ENCODE measurements around the gene VSX2.

The VSX2 gene

GRCh38 chr14:74296037-74296467 is 56.8 kb downstream of the VSX2 start:
- H3K4me1 ChIP-seq (ENCODE audit: control insufficient read depth in 2 of 2, insufficient read depth in 2 of 2, low read length in 2 of 2), result no peaks in the 10 kb centered on the region
- no peak overlapping the region for H3K9ac ChIP-seq (ENCODE audit: low read depth in 1 of 2, low read length in 2 of 2)
- no peak overlapping the region for H3K4me3 ChIP-seq (ENCODE audit: low read length in 2 of 2)
- no peaks in the 10 kb centered on the region for H3K27me3 ChIP-seq (ENCODE audit: control insufficient read depth in 2 of 2, insufficient read depth in 2 of 2, low read length in 2 of 2)
- peaks cover 50 to 61% of the 10 kb centered on the region in 2 donors for H3K36me3 ChIP-seq (ENCODE audit: control insufficient read depth in 2 of 2, insufficient read depth in 2 of 2, low read length in 2 of 2)
- no peak overlapping the region for H3K27ac ChIP-seq (ENCODE audit: low read depth in 2 of 2, low read length in 2 of 2)
- no peaks in the 10 kb centered on the region for H3K9me3 ChIP-seq (ENCODE audit: control insufficient read depth in 2 of 2, low read length in 2 of 2)

GRCh38 chr14:74297986-74298385 is 58.7 kb downstream of the VSX2 start:
- Histone ChIP-seq H3K9me3 (ENCODE audit: control insufficient read depth in 2 of 2, low read length in 2 of 2) (no peaks in the 10 kb centered on the region), H3K27ac (ENCODE audit: low read depth in 2 of 2, low read length in 2 of 2) (no peak overlapping the region), H3K9ac (ENCODE audit: low read depth in 1 of 2, low read length in 2 of 2) (no peak overlapping the region), H3K4me3 (ENCODE audit: low read length in 2 of 2) (no peak overlapping the region), H3K36me3 (ENCODE audit: control insufficient read depth in 2 of 2, insufficient read depth in 2 of 2, low read length in 2 of 2) (peaks cover 33 to 42% of the 10 kb centered on the region in 2 donors), H3K27me3 (ENCODE audit: control insufficient read depth in 2 of 2, insufficient read depth in 2 of 2, low read length in 2 of 2) (no peaks in the 10 kb centered on the region), H3K4me1 (ENCODE audit: control insufficient read depth in 2 of 2, insufficient read depth in 2 of 2, low read length in 2 of 2) (peaks cover 0 to 4% of the 10 kb centered on the region in 2 donors)

GRCh38 chr14:74299061-74299545 is 59.9 kb downstream of the VSX2 start:
- no peak overlapping the region for H3K4me3 ChIP-seq (ENCODE audit: low read length in 2 of 2)
- H3K9me3 ChIP-seq (ENCODE audit: control insufficient read depth in 2 of 2, low read length in 2 of 2), result no peaks in the 10 kb centered on the region
- no peak overlapping the region for H3K9ac ChIP-seq (ENCODE audit: low read depth in 1 of 2, low read length in 2 of 2)
- no peak overlapping the region for H3K27ac ChIP-seq (ENCODE audit: low read depth in 2 of 2, low read length in 2 of 2)
- H3K4me1 ChIP-seq (ENCODE audit: control insufficient read depth in 2 of 2, insufficient read depth in 2 of 2, low read length in 2 of 2), result peaks cover 4 to 8% of the 10 kb centered on the region in 2 donors
- no peaks in the 10 kb centered on the region for H3K27me3 ChIP-seq (ENCODE audit: control insufficient read depth in 2 of 2, insufficient read depth in 2 of 2, low read length in 2 of 2)
- H3K36me3 ChIP-seq (ENCODE audit: control insufficient read depth in 2 of 2, insufficient read depth in 2 of 2, low read length in 2 of 2), result peaks cover 32 to 40% of the 10 kb centered on the region in 2 donors

GRCh38 chr14:74301594-74302151 is 62.4 kb downstream of the VSX2 start:
- Histone ChIP-seq H3K9me3 (ENCODE audit: control insufficient read depth in 2 of 2, low read length in 2 of 2) (no peaks in the 10 kb centered on the region), H3K4me1 (ENCODE audit: control insufficient read depth in 2 of 2, insufficient read depth in 2 of 2, low read length in 2 of 2) (peaks cover 4 to 8% of the 10 kb centered on the region in 2 donors), H3K27ac (ENCODE audit: low read depth in 2 of 2, low read length in 2 of 2) (peak overlapping the region; percentile 65 to 80), H3K4me3 (ENCODE audit: low read length in 2 of 2) (peak overlapping the region; percentile 92 to 94), H3K27me3 (ENCODE audit: control insufficient read depth in 2 of 2, insufficient read depth in 2 of 2, low read length in 2 of 2) (no peaks in the 10 kb centered on the region), H3K9ac (ENCODE audit: low read depth in 1 of 2, low read length in 2 of 2) (peak overlapping the region in 1 of 2 donors; percentile 81), H3K36me3 (ENCODE audit: control insufficient read depth in 2 of 2, insufficient read depth in 2 of 2, low read length in 2 of 2) (peaks cover 17 to 25% of the 10 kb centered on the region in 2 donors)

- no peaks in the 10 kb centered on the region for H3K9me3 ChIP-seq (ENCODE audit: control insufficient read depth in 2 of 2, low read length in 2 of 2)
- H3K4me1 ChIP-seq (ENCODE audit: control insufficient read depth in 2 of 2, insufficient read depth in 2 of 2, low read length in 2 of 2), result peaks cover 4 to 8% of the 10 kb centered on the region in 2 donors
- peak overlapping the region; percentile 92 to 94 for H3K4me3 ChIP-seq (ENCODE audit: low read length in 2 of 2)
- H3K27me3 ChIP-seq (ENCODE audit: control insufficient read depth in 2 of 2, insufficient read depth in 2 of 2, low read length in 2 of 2), result no peaks in the 10 kb centered on the region
- peak overlapping the region; percentile 81 to 83 for H3K9ac ChIP-seq (ENCODE audit: low read depth in 1 of 2, low read length in 2 of 2)
- peak overlapping the region; percentile 65 to 80 for H3K27ac ChIP-seq (ENCODE audit: low read depth in 2 of 2, low read length in 2 of 2)
- H3K36me3 ChIP-seq (ENCODE audit: control insufficient read depth in 2 of 2, insufficient read depth in 2 of 2, low read length in 2 of 2), result peaks cover 12 to 25% of the 10 kb centered on the region in 2 donors
Observed at GRCh38 chr14:74302152-74302628, 62.9 kb downstream of the VSX2 start.

- Histone ChIP-seq H3K36me3 (ENCODE audit: control insufficient read depth in 2 of 2, insufficient read depth in 2 of 2, low read length in 2 of 2) (peaks cover 6 to 18% of the 10 kb centered on the region in 2 donors), H3K4me1 (ENCODE audit: control insufficient read depth in 2 of 2, insufficient read depth in 2 of 2, low read length in 2 of 2) (peaks cover 4 to 8% of the 10 kb centered on the region in 2 donors), H3K4me3 (ENCODE audit: low read length in 2 of 2) (peak within 1 kb of the TSS; percentile 92 to 94), H3K9me3 (ENCODE audit: control insufficient read depth in 2 of 2, low read length in 2 of 2) (no peaks in the 10 kb centered on the region), H3K9ac (ENCODE audit: low read depth in 1 of 2, low read length in 2 of 2) (peak within 1 kb of the TSS; percentile 81 to 83), H3K27me3 (ENCODE audit: control insufficient read depth in 2 of 2, insufficient read depth in 2 of 2, low read length in 2 of 2) (no peaks in the 10 kb centered on the region), H3K27ac (ENCODE audit: low read depth in 2 of 2, low read length in 2 of 2) (peak within 1 kb of the TSS; percentile 65 to 80)
Observed at GRCh38 chr14:74302634-74303569, 63.7 kb downstream of the VSX2 start, which contains the start of gene ABCD4. TSS of gene ABCD4 (minus strand) at chr14:74302934. CDS start at chr14:74302912, 22 bp downstream.

GRCh38 chr14:74308695-74309094 is 69.4 kb downstream of the VSX2 start:
- Histone ChIP-seq H3K9ac (ENCODE audit: low read depth in 1 of 2, low read length in 2 of 2) (no peak overlapping the region), H3K36me3 (ENCODE audit: control insufficient read depth in 2 of 2, insufficient read depth in 2 of 2, low read length in 2 of 2) (no peaks in the 10 kb centered on the region), H3K9me3 (ENCODE audit: control insufficient read depth in 2 of 2, low read length in 2 of 2) (no peaks in the 10 kb centered on the region), H3K4me3 (ENCODE audit: low read length in 2 of 2) (no peak overlapping the region), H3K27ac (ENCODE audit: low read depth in 2 of 2, low read length in 2 of 2) (no peak overlapping the region), H3K4me1 (ENCODE audit: control insufficient read depth in 2 of 2, insufficient read depth in 2 of 2, low read length in 2 of 2) (no peaks in the 10 kb centered on the region), H3K27me3 (ENCODE audit: control insufficient read depth in 2 of 2, insufficient read depth in 2 of 2, low read length in 2 of 2) (no peaks in the 10 kb centered on the region)

- H3K36me3 ChIP-seq (ENCODE audit: control insufficient read depth in 2 of 2, insufficient read depth in 2 of 2, low read length in 2 of 2), result no peaks in the 10 kb centered on the region
- H3K4me1 ChIP-seq (ENCODE audit: control insufficient read depth in 2 of 2, insufficient read depth in 2 of 2, low read length in 2 of 2), result no peaks in the 10 kb centered on the region
- H3K27ac ChIP-seq (ENCODE audit: low read depth in 2 of 2, low read length in 2 of 2), result no peak overlapping the region
- no peak overlapping the region for H3K9ac ChIP-seq (ENCODE audit: low read depth in 1 of 2, low read length in 2 of 2)
- no peak overlapping the region for H3K4me3 ChIP-seq (ENCODE audit: low read length in 2 of 2)
- H3K27me3 ChIP-seq (ENCODE audit: control insufficient read depth in 2 of 2, insufficient read depth in 2 of 2, low read length in 2 of 2), result no peaks in the 10 kb centered on the region
- no peaks in the 10 kb centered on the region for H3K9me3 ChIP-seq (ENCODE audit: control insufficient read depth in 2 of 2, low read length in 2 of 2)
Observed at GRCh38 chr14:74309125-74310022, 70.1 kb downstream of the VSX2 start.

GRCh38 chr14:74312161-74312560 is 72.9 kb downstream of the VSX2 start:
- Histone ChIP-seq H3K27ac (ENCODE audit: low read depth in 2 of 2, low read length in 2 of 2) (no peak overlapping the region), H3K9me3 (ENCODE audit: control insufficient read depth in 2 of 2, low read length in 2 of 2) (no peaks in the 10 kb centered on the region), H3K4me3 (ENCODE audit: low read length in 2 of 2) (no peak overlapping the region), H3K36me3 (ENCODE audit: control insufficient read depth in 2 of 2, insufficient read depth in 2 of 2, low read length in 2 of 2) (no peaks in the 10 kb centered on the region), H3K9ac (ENCODE audit: low read depth in 1 of 2, low read length in 2 of 2) (no peak overlapping the region), H3K27me3 (ENCODE audit: control insufficient read depth in 2 of 2, insufficient read depth in 2 of 2, low read length in 2 of 2) (peaks cover 0 to 1% of the 10 kb centered on the region in 2 donors), H3K4me1 (ENCODE audit: control insufficient read depth in 2 of 2, insufficient read depth in 2 of 2, low read length in 2 of 2) (no peaks in the 10 kb centered on the region)
